GM12892 (cell line): ENCODE measurements around the gene ROPN1L.

Experiments used
- POLR2A ChIP-seq: IDR thresholded peaks from 2 replicates; pipeline ENCODE4 v1.6.1; 2011; ENCODE audit warnings: low read depth, low read length, control low read depth
- POLR2AphosphoS5 ChIP-seq: IDR thresholded peaks from 2 replicates; pipeline ENCODE4 v1.6.1; 2011; ENCODE audit warnings: low read depth, low read length, control low read depth
- TAF1 ChIP-seq: IDR thresholded peaks from 2 replicates; pipeline ENCODE4 v1.6.1; 2011; ENCODE audit warnings: low read depth, mild to moderate bottlenecking, control low read depth, low read length, borderline replicate concordance

GRCh38 chr5:10475931-10476676 is 34.4 kb downstream of the ROPN1L start:
- TF ChIP-seq POLR2A (no peak), POLR2AphosphoS5 (no peak), TAF1 (no peak)
